ENCODE measurements around the gene CPEB3. TPM values are rescaled to one million over a fixed set of nuclear protein-coding genes. Genes with fewer than 3 reads are reported as not detected.

The CPEB3 gene
- total and polyA plus RNA-seq, 2 donors (not counting 3 experiments of a cell fraction or from before 2014, with no cell fraction given), result 0.80 to 2.2 TPM

- TF ChIP-seq FOS (IDR thresholded peaks at IDR 0.05; ENCODE audit: borderline replicate concordance, insufficient read depth, low read length) (no peak), POLR2AphosphoS5 (IDR thresholded peaks at IDR 0.05; ENCODE audit: insufficient read depth, low read depth, low read length) (no peak), JUN (IDR thresholded peaks at IDR 0.05; ENCODE audit: borderline replicate concordance, insufficient read depth, insufficient read length, low read depth) (no peak), EZH2 (IDR thresholded peaks at IDR 0.05; ENCODE audit: borderline replicate concordance, low read depth, low read length, severe bottlenecking) (no peak), POLR2A (IDR thresholded peaks at IDR 0.05; ENCODE audit: low read depth, low read length) (no peak), GATA2 (IDR thresholded peaks at IDR 0.05; ENCODE audit: insufficient read depth, insufficient read length, low read depth, low read length) (no peak)
- TF ChIP-seq, protein P1, sequence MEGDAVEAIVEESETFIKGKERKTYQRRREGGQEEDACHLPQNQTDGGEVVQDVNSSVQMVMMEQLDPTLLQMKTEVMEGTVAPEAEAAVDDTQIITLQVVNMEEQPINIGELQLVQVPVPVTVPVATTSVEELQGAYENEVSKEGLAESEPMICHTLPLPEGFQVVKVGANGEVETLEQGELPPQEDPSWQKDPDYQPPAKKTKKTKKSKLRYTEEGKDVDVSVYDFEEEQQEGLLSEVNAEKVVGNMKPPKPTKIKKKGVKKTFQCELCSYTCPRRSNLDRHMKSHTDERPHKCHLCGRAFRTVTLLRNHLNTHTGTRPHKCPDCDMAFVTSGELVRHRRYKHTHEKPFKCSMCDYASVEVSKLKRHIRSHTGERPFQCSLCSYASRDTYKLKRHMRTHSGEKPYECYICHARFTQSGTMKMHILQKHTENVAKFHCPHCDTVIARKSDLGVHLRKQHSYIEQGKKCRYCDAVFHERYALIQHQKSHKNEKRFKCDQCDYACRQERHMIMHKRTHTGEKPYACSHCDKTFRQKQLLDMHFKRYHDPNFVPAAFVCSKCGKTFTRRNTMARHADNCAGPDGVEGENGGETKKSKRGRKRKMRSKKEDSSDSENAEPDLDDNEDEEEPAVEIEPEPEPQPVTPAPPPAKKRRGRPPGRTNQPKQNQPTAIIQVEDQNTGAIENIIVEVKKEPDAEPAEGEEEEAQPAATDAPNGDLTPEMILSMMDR (IDR thresholded peaks at IDR 0.05; ENCODE audit: extremely low read depth in 1 of 2, insufficient read depth in 1 of 2, low read depth in 1 of 2, low read length in 2 of 2), result no peak
- H2AFZ ChIP-seq (ENCODE audit: low read depth, low read length), result no peak overlapping the region
- no TSS peak for BruUV-seq (replicated peaks)
- peaks cover 9% of the 10 kb centered on the region for H3K4me1 ChIP-seq (ENCODE audit: control insufficient read depth, extremely low read depth, insufficient read depth, low read length)
- CTCF ChIA-PET, result interaction anchor here (1.1 to 1.5 kb wide), 4 partner anchors 9 to 132 kb away, joined by 3 to 5 read pairs (median 4); no protein-coding TSS in a partner anchor
- DNase-seq (ENCODE audit: low read depth, low spot score) (no peak), FAIRE-seq (no peak)
- POLR2A ChIA-PET, result interaction anchor here (0.6 kb wide), 1 partner anchor 206 kb away, joined by 3 read pairs; no protein-coding TSS in a partner anchor
- no peaks in the 10 kb centered on the region for H4K20me1 ChIP-seq (replicated peaks; ENCODE audit: control insufficient read depth, extremely low read depth, insufficient read depth, low read length)
- no peaks in the 10 kb centered on the region for H3K9me1 ChIP-seq (replicated peaks; ENCODE audit: control insufficient read depth, extremely low read depth, insufficient read depth, low read length)
- dilution Hi-C loops (cut with MboI; ENCODE audit: extremely low pct_ligation_motif_present, low sequenced_read_pairs) (no loop called here), intact Hi-C loops (cut with micrococcal nuclease) (no loop called here)
- no peak overlapping the region for H3K27ac ChIP-seq (ENCODE audit: insufficient read depth, low read depth, low read length)
- no peak overlapping the region for H3K9ac ChIP-seq (replicated peaks; ENCODE audit: extremely low read depth, insufficient read depth, low read length)
- no peak overlapping the region for H3K4me2 ChIP-seq (ENCODE audit: insufficient read depth, low read length)
- H3K4me3 ChIP-seq (replicated peaks in 1 of 3; ENCODE audit: insufficient read depth in 1 of 3, low read depth in 1 of 3, low read length in 3 of 3), result no peak overlapping the region
- no peaks in the 10 kb centered on the region for H3K79me2 ChIP-seq (ENCODE audit: control insufficient read depth, insufficient read depth, low read length)
- H3K9me3 ChIP-seq (replicated peaks; ENCODE audit: control insufficient read depth, insufficient read depth, low read length), result no peaks in the 10 kb centered on the region
- H3K27me3 ChIP-seq (ENCODE audit: control insufficient read depth in 2 of 2, insufficient read depth in 2 of 2, low read length in 2 of 2), result no peaks in the 10 kb centered on the region
- no peaks in the 10 kb centered on the region for H3K36me3 ChIP-seq (ENCODE audit: control insufficient read depth in 2 of 2, extremely low read depth in 1 of 2, insufficient read depth in 2 of 2, low read length in 2 of 2)
Observed at GRCh38 chr10:92219559-92219958, 71.3 kb downstream of the CPEB3 start.

Measured in endothelial cell of umbilical vein (primary cell).